Right atrium auricular region (tissue), 2 donors: Measurements from ENCODE around the gene KIAA2012. TPM values are rescaled to one million over a fixed set of nuclear protein-coding genes. Genes with fewer than 3 reads are reported as not detected.

ENCODE experiments used
- DNase-seq: peaks from one replicate; pipeline ENCODE4 v3.0.0-alpha.2; 2019; ENCODE audit warnings: low spot score
- H3K27ac ChIP-seq, 2 donors: fragments of 200-600 bp; sonication (generic); 1 replicate in 1 of 2; 2 replicates in 1 of 2; pipeline ENCODE4 v1.5.1; 2016 to 2019
- H3K27me3 ChIP-seq, 2 donors: fragments of 200-600 bp; sonication (generic); one replicate each; pipeline versions ENCODE4 v1.5.1 to v1.6.0; 2017 to 2019
- H3K36me3 ChIP-seq: fragments of 200-600 bp; sonication (generic); one replicate; pipeline ENCODE4 v1.5.1; 2016
- H3K4me1 ChIP-seq, 2 donors: fragments of 200-600 bp; sonication (generic); one replicate each; pipeline versions ENCODE4 v1.5.1 to v1.6.0; 2017 to 2019
- H3K4me3 ChIP-seq, 2 donors: fragments of 200-600 bp; sonication (generic); 1 replicate in 1 of 2; 2 replicates in 1 of 2; pipeline ENCODE4 v1.5.1; 2017 to 2019; ENCODE audit warnings: mild to moderate bottlenecking in 1 of 2, moderate library complexity in 1 of 2
- H3K9me3 ChIP-seq, 2 donors: fragments of 200-600 bp; sonication (generic); one replicate each; pipeline ENCODE4 v1.5.1; 2019
- total RNA-seq, 2 donors: library from RNA; depleted of rRNA; stranded (reverse); fragments of >200 nt; gene quantifications; one replicate each; pipeline ENCODE4 v1.1.0, GENCODE V29; 2016
- TF ChIP-seq, protein P1 (sequence below), 2 donors: fragments of 200-600 bp; sonication (generic); IDR thresholded peaks; one replicate each; pipeline ENCODE4 v1.5.1; 2019; ENCODE audit warnings: antibody characterized with exemption in 2 of 2

The KIAA2012 gene
- total RNA-seq, 2 donors from 2014 or later, result not detected

DNA sequence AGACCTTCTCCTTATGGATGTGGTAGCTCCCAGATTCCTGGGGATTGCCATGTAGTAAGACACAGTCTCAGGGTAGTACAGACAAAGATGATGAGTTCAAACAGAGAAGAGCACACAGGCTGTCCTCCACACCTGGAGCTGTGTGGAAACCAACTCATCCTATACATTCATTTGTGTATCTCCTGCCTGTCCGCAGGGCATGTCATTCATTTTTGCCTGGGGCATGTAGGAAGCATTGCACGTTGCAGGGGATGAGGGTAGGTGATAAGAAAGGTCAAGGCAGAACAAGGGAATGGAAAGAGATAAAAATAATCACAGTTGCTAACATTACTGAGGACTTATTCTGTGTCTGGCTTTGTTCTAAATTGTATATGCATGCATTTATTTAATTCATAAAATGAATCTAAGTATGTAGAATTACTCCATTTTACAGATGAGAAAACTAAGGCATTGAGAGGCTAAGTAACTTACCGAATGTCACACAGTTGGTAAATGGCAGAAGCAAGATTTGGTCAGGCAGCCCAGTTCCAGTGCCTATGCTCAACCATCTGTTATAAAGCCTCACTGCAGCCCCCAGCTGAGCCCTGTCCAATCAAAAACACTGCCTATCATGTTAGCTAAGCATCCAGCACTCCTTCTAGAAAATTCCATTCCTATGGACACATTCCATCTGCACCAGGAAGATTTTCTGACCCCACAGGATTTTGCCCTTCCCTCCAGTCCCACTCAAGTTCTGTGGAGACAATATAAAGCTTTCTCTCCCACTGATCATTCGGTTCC lies 84.3 kb downstream of the KIAA2012 start:
- TF ChIP-seq, protein P1, sequence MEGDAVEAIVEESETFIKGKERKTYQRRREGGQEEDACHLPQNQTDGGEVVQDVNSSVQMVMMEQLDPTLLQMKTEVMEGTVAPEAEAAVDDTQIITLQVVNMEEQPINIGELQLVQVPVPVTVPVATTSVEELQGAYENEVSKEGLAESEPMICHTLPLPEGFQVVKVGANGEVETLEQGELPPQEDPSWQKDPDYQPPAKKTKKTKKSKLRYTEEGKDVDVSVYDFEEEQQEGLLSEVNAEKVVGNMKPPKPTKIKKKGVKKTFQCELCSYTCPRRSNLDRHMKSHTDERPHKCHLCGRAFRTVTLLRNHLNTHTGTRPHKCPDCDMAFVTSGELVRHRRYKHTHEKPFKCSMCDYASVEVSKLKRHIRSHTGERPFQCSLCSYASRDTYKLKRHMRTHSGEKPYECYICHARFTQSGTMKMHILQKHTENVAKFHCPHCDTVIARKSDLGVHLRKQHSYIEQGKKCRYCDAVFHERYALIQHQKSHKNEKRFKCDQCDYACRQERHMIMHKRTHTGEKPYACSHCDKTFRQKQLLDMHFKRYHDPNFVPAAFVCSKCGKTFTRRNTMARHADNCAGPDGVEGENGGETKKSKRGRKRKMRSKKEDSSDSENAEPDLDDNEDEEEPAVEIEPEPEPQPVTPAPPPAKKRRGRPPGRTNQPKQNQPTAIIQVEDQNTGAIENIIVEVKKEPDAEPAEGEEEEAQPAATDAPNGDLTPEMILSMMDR (IDR thresholded peaks at IDR 0.05), result no peak
- Histone ChIP-seq H3K4me3 (no peak overlapping the region), H3K9me3 (no peaks in the 10 kb centered on the region), H3K27ac (no peak overlapping the region), H3K4me1 (peaks cover 0 to 10% of the 10 kb centered on the region in 2 donors), H3K27me3 (no peaks in the 10 kb centered on the region), H3K36me3 (no peaks in the 10 kb centered on the region)
- no peak for DNase-seq

DNA sequence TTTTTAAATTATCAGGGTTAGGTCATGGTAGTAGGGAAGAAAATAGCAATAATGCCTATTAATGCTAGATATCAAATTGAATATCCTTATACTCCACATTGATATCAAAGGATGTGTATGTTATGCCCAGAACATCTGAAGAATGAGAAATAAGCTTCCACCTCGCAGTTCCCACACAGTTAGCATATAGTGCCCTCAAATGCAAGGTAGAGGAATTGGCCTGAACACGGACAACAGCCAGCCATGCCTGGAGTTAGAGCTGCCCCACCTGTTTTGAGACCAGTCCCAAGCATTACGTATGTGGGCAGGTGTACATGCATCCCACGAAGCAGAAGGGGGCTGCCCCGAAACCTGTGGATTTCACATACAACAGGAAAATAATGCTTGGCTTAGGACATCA lies 85.7 kb downstream of the KIAA2012 start:
- H3K4me1 ChIP-seq, result peaks cover 0 to 10% of the 10 kb centered on the region in 2 donors
- H3K27ac ChIP-seq, result no peak overlapping the region
- no peak for DNase-seq
- no peak overlapping the region for H3K4me3 ChIP-seq
- H3K27me3 ChIP-seq, result no peaks in the 10 kb centered on the region
- H3K36me3 ChIP-seq, result no peaks in the 10 kb centered on the region
- no peaks in the 10 kb centered on the region for H3K9me3 ChIP-seq
- TF ChIP-seq, protein P1 (IDR thresholded peaks at IDR 0.05), result no peak

GRCh38 chr2:202161151-202161835 lies 88.2 kb downstream of the KIAA2012 start:
- peak overlapping the region; percentile 8 to 44 for H3K27ac ChIP-seq
- H3K4me3 ChIP-seq, result no peak overlapping the region
- DNase-seq, result no peak
- no peaks in the 10 kb centered on the region for H3K9me3 ChIP-seq
- peaks cover 0 to 10% of the 10 kb centered on the region in 2 donors for H3K4me1 ChIP-seq
- H3K27me3 ChIP-seq, result no peaks in the 10 kb centered on the region
- H3K36me3 ChIP-seq, result no peaks in the 10 kb centered on the region
- TF ChIP-seq, protein P1 (IDR thresholded peaks at IDR 0.05), result no peak

DNA sequence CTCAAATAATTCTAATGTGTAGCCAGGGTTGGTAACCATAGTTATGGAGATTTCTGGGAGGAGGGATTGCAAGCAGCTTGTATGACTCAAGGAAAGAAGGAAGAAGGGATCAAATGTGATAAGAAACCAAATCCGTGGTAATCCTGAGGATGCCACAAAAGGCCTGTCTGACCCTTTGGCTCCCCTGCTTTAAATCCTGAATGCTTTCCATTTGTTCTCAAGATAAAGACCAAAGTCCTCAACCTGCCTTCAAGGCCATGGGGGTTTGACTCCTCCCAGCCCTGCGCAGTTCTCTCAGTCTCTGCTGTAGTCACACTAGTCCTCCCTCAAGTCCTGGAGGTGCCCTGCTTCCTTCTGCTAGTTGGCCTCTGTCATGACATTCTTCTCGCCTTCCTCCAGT lies 91.4 kb downstream of the KIAA2012 start:
- Histone ChIP-seq H3K36me3 (no peaks in the 10 kb centered on the region), H3K4me1 (peaks cover 0 to 10% of the 10 kb centered on the region in 2 donors), H3K27me3 (no peaks in the 10 kb centered on the region), H3K27ac (no peak overlapping the region), H3K4me3 (no peak overlapping the region), H3K9me3 (no peaks in the 10 kb centered on the region)
- TF ChIP-seq, protein P1 (IDR thresholded peaks at IDR 0.05), result no peak
- DNase-seq, result no peak

DNA sequence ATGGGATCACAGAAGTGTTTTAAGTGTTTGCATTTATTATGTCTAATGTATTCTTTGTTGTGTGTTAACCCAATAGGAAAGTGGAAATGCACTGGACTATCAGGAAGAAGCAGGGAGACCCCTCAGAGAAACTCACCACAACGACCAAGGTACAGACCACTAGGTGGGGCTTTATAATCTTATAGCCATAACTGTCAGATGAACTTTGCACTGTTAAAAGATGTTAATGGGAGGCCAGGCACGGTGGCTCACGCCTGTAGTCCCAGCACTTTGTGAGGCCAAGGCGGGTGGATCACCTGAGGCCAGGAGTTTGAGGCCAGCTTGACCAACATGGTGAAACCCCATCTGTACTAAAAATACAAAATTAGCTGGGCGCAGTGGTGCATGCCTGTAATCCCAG lies 92.2 kb downstream of the KIAA2012 start:
- Histone ChIP-seq H3K27ac (no peak overlapping the region), H3K4me3 (no peak overlapping the region), H3K9me3 (no peaks in the 10 kb centered on the region), H3K27me3 (no peaks in the 10 kb centered on the region), H3K36me3 (no peaks in the 10 kb centered on the region), H3K4me1 (peaks cover 0 to 10% of the 10 kb centered on the region in 2 donors)
- DNase-seq, result no peak
- TF ChIP-seq, protein P1 (IDR thresholded peaks at IDR 0.05), result no peak
